Activated gamma-delta T cell treated with Interleukin-2 at 50 U/mL for 16 hours (primary cell): ENCODE results near the gene INS.

Source experiments
- DNase-seq: peaks from one replicate; pipeline ENCODE4 v3.0.0-alpha.2; 2020

INS gene

DNA sequence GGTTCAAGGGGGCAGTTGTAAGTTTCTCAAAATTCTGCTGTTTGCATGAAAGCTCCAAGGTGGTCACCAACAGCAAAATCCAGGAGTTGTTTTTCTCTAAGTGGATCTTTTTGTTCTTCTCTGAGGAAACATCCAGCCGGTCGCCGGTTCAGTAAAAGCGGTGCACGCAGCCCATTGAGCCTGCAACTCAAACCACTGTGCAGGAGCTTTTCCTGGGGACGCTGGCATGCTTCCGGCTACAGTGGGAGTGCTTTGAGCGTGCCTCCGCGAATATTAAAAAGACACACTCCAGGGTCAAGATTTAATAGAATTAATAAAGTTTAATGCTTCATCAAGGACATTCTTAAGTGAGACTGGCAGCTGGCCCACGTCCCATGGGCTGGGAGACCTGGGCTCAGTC lies 47.2 kb downstream of the INS start:
- no peak for DNase-seq

DNA sequence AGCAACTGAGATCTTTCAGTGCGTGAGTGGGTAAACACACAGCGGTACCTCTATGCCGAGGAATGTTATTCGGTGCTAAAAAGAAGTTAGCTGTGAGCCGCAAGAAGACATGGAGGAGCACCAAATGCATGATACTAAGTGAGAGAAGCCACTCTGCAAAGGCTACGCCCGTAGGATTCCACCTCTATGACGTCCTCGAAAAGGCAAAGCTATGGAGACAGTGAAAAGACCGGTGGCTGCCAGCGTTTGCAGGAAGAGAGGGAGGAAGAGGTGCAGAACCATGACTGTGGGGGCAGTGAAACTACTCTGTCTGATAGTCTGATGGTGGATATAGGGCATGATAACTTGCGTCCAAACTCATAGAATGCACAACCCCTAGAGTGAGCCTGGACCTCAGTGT lies 50.5 kb downstream of the INS start:
- DNase-seq = no peak
